GM19193 (cell line): ENCODE results near the gene RALY.

ENCODE experiments used
- POLR2A ChIP-seq: IDR thresholded peaks from 4 replicates; pipeline ENCODE4 v1.6.1; 2011; ENCODE audit not compliant: insufficient read depth, insufficient read length; ENCODE audit errors: extremely low read depth

The RALY gene

DNA sequence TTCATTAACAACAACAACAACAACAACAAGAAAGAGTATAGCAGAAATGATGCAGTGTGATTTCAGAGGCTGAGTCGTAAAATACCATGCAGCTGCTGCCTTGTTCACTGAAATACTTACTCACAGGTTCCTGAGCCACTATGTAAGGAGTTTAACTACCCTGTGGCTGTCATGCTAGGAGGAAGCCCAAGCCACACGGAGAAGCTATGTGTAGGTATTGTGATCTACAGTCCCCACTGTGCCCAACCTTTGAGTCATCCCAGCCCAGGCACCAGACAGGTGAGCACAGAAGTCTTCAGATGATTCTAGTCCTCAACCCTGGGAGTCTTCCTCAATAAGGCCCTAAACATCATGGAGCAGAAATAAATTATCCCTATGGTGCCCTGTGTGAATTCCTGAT lies 14.6 kb upstream of the RALY start:
- TF ChIP-seq POLR2A: no peak

DNA sequence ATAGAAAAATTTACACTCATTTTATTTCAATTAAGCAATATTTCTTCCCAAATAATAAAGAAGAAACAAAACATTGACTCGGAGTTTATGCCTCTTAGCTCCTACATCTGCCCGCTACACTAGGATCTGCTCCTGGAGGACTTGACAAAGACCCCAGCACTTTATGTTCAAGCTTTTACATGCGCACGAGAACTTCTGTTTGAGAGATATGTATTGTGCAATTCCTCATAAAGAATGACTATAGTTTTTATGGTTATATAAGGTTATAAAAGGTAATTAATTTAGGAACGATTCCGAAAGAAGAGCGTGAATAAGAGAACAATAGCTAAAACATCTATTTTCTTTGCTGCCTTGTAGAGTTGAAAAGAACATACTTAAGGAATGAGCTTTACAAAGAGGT lies 12.4 kb upstream of the RALY start:
- no peak for TF ChIP-seq POLR2A

DNA sequence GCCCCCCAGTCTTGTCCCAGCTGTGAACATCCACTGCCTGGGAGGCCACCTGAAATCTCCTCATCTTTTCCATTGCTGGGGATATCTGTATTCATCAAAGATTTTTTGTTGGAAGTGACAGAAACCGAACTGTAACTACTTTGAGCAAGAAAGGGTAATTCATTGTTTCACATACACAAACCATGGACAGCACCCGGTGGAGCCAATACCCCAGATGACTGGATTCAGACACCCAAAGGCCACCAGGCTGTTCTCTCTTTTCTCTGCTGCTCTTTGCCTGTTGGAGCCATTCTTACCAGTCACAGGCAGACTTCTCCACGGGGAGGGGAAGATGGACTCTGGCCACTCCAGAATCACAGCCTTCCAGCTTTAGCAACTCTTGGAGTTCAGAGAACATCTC lies 11.7 kb upstream of the RALY start:
- no peak for TF ChIP-seq POLR2A

DNA sequence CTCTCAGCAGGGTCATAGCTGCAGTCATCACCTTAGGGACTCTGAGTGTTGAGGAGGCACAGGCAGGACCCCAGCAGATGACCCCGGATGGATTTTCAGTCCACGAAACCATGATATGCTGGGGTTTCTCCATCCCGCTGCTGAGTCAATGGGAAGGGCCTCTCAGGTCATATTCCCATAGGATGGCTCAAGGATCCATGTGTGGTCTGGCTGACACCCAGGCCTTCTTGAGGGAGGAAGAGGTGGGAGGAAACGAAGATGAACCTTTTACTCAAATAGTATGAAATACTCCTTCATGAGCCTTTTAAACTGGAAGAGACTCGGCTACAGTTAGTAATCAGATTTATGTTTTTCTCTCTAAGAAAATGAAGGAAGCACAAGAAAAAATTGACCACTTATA lies 10.3 kb upstream of the RALY start:
- no peak for TF ChIP-seq POLR2A

DNA sequence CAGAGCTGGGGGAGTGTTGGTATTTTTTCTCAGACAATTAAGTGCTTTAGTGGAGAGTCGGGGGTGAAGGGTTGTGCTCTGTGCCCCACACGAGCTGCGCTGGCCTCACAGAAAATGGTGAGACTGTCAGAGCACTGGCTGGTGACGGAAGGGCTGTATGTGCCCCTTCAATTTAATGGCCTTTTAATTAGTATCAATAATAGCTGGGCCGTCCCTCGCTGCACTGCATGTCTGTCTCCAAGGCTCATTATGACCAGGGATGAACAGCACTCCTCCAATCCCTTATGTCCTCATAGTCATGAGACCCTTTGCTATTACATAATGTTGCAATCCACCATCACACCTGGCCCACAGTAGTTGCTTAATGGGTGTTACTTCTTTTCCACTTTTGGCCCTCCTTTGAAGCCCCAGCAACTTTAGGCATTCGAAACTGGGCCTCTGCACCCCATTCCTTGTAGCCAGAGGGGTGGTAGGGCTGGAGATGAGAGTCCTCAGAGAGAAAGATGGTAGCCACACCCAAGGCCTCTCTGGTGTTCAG lies 9.5 kb upstream of the RALY start:
- no peak for TF ChIP-seq POLR2A

DNA sequence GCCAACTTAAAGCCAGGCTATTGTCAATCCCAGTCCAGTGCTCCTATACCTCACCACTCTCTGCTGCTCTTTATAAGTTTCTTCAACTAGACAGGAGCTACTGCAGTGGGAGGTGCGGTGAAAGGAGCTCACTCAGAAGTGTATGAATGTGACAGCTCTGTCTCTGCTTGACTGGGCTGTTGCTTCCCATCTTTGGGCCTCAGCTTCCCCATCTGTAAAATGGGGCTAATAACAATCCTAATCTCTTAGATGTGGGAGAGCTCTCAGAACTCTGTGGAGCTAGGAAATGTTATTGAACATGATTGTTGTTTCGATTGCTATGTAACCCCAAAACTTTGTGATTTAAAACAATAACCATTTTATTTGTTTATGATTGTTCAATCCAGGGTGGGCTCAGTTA lies 8.4 kb upstream of the RALY start:
- TF ChIP-seq POLR2A: no peak

DNA sequence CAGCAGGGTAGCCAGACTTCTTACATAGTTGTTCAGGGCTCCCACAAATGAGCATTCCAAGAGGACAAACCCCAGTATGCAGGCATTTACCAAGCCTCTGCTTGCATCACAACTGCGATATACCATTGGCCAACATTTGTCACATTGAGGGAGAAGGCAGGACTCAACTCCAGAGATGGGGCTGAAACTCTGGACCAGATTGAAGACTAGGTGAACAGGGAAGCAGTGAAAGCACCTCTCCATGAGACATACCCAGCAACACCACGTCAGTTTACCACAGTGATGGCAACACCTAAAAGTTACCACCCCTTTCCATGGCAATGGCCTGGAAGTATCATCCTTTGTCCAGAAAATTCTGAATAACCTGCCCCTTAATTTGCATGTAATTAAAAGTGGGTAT lies 7.9 kb upstream of the RALY start:
- TF ChIP-seq POLR2A: no peak

DNA sequence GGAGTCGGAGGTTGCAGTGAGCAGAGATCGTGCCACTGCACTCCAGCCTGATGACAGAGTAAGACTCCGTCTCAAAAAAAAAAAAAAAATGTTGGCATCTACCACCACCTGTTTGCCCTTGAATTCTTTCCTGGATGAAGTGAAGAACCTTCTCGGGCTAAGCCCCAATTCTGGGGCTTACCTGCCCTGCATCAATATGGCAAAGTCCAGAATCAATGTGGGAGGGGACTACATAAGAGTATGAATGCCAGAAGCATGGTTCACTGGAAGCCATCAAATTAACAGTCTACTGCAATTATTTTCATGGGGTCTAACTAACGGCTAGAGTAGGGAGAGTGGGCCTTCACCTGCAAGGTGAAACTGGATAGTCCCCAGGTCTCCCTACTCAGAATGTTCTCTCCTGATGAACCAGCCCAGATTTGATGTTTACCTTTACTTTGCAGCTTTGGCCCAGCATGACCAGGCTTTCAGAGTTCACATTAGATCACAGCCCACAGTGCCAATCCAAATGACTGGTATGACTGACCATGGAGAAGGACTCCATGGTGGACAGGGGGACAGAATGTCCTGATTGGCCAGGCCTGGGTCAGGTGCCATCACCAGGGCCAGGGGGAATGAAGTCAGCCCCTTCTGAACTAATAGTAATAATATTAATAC lies 7.0 kb upstream of the RALY start:
- TF ChIP-seq POLR2A: no peak

DNA sequence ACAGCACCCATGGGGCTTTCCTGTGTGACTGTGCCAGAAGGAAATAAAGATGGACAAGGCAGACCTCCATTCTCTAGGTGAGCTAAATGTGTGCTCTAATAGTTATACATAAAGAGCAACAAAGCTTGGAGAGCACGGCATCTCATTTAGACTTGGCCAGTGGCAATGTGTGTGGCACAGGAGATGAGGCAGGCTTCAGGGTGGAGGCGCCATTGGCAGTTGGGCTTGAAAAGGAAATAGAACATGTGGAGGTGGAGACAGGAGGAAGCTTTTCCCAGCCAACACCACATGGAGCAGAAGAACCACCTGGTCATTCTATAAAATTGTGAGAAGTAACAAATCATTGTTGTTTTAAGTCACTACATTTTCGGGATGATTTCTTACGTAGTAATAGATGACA lies 3.6 kb upstream of the RALY start:
- TF ChIP-seq POLR2A: no peak

DNA sequence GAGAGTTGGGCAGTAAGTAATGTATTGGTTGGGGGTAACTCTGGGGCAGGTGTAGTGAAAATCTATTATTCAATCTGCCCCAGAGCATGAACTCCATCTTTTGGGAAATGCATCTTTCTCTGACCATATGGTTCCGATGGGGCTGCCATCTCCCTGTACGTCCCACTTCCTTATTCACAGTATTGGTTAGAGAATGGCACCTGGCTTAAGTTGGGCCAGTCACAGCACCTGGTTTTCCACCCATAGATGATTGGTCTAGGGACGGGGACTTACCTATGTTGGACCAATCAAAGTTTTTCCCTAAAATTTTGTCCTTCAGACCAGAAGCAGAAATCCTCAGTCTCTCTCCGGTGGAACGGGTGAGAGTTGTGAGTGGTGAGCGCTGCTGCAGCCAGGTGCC lies 2.2 kb upstream of the RALY start:
- no peak for TF ChIP-seq POLR2A

DNA sequence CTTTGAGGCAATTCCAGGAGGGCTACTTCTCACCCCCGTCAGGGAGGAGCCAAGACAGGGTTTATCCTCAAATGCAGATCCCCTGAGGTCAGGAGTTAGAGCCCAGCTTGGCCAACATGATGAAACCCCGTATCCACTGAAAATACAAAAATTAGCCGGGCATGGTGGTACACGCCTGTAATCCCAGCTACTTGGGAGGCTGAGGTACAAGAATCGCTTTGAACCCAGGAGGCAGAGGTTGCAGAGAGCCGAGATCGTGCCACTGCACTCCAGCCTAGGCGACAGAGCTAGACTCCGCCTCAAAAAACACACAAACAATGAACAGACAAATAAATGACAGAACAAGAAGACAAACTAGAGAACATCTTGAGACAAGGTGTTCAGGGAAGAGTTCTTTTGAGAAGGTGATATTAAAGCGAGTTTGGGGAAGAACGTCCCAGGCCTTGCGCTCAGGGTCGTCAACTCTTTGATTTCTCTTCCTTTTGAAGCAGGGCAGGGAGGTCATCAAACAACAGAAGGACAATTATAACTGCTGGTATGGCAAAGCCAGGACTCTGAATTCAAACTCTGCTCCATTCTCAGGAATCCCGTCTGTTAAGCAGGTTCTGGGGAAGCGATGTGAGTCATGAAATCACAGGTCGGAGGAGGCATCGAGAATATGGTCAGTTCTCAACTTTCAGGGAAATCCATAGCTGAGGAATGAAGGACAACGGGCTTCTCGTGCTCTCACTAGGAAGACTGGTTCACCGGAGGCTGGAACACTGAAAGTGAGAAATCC lies 1.4 kb upstream of the RALY start:
- peak; percentile 22 for TF ChIP-seq POLR2A

DNA sequence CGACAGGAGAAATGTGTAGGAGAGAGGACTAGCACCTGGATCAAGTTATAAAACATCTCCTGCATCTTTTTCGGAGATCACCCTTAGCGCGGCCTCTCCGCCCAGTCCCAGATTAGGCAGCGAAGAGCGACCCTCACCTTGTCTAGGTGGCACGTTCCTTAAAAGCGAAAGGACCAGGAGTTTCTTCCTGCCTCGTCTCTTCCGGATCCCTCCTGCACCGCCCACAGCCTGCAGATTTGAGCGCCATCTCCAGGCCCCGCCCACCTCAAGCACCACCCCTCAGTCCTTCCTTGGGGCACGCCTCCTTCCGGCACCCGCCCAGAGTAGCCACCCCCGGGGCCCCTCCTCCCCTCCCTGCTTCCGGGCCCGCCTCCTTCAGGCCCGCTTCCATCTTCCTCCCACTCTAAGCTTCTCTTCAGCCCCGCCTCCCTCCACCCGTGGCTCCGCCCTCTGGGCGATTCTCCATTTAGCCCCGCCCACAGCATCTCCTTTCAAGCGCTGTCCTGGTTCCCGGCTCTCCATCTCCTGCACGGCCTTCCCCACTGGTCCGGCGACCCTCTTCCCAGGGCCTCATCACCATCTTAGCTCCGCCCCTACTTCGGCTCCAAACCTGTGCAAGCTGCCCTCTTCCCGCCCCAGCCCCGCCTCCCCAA lies 662 bp upstream of the RALY start:
- TF ChIP-seq POLR2A: peak; percentile 91

DNA sequence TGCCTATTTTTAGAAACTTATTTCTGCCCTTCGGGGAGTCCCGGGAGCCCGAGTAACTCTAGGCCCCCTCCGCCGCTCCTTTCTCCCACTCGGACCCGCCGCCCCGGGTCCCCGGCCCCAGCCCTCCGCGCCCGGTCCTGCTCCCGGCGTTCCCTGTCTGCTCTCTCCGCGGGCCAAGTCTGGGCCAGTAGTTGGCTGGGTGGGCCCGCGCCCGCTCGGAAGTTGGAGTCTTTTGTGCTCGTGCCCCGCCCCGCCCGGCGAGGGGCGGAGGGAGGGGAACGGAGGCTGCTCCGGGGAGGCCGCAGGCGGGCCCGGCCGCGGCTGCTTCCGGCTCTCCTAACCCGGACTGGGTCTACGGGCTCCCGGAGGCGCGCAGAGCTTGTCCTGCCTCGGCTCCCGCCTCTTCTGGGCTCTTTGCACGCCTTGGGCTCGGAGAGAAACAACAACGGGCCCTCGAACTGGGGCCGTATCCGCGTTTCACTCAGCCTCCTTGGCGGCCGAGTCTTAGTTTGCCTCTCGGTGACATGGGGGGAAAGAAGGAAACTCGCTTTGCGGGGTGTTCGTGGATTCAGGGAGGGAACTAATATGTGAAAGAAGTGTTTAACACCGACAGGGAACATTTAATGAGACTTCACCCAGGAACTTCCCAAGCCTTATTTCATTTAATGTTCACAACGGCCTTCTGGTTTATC lies 657 bp downstream of the RALY start:
- TF ChIP-seq POLR2A: no peak

DNA sequence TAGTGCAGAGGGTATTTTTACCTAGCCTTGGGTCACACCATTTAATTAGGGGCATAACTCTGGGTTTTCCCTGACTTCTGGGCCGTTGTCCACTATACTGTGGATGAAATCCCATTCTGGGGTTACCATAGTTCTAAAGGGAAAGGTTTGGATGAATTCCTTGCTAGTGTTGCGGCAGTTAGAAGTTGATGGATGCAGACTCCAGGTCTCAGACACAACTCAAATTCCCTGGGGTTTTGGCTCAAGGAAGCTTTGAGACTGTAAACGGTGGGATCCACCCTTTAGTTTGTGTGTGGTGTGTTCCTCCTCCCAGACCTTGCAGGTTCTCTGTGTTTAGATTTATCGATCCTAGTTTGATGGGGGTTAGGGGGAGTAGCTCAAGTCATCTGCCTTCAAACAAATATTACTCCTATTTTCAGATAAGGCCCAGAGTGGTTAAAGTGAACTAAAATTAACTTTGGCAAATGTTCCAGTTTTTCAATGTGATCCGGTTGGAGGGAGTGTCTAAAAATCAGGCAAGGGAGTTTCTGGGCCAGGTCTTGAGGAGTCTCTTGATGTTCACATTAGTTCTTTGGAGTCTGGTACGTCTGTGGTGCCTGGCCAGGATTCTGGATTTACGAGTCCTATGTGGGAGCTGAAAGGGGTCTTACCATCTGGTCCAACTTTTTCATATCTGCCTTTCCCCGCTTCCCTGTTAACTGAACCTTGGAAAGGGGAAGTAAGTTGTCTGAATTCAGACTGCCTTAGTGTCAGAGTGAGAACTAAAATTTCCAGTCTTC lies 1.5 kb downstream of the RALY start:
- no peak for TF ChIP-seq POLR2A
